OCI-LY1 (cell line): ENCODE results near the gene RANBP9.

Experiments used
- H2AFZ ChIP-seq: fragments of 200-600 bp; sonication (generic), shearing (Covaris generic); 2 replicates; pipeline ENCODE4 v1.6.0; 2014; ENCODE audit warnings: antibody characterized with exemption, mild to moderate bottlenecking, low read length
- H3F3A ChIP-seq: fragments of 200-600 bp; sonication (generic), shearing (Covaris generic); 2 replicates; pipeline ENCODE4 v1.6.0; 2014; ENCODE audit warnings: mild to moderate bottlenecking, antibody characterized with exemption, low read length, moderate library complexity; ENCODE audit not compliant: insufficient read depth
- H3K27ac ChIP-seq: fragments of 200-600 bp; sonication (generic); 2 replicates; pipeline ENCODE4 v1.5.1; 2014; ENCODE audit warnings: low read length, mixed run types, mild to moderate bottlenecking, low read depth; ENCODE audit not compliant: poor library complexity, severe bottlenecking
- H3K27me3 ChIP-seq: fragments of 200-600 bp; sonication (generic); 2 replicates; pipeline ENCODE4 v1.6.0; 2014; ENCODE audit warnings: antibody characterized with exemption, mild to moderate bottlenecking, low read length, moderate library complexity; ENCODE audit not compliant: insufficient read depth
- H3K36me3 ChIP-seq: fragments of 200-600 bp; sonication (generic); 2 replicates; pipeline ENCODE4 v1.6.1; 2014; ENCODE audit warnings: mild to moderate bottlenecking, antibody characterized with exemption, low read length, moderate library complexity, mixed read lengths; ENCODE audit not compliant: insufficient read depth
- H3K4me1 ChIP-seq: fragments of 200-600 bp; sonication (generic); 2 replicates; pipeline ENCODE4 v1.5.1; 2014; ENCODE audit warnings: mild to moderate bottlenecking, low read length, moderate library complexity; ENCODE audit not compliant: insufficient read depth, severe bottlenecking
- H3K4me2 ChIP-seq: fragments of 200-600 bp; sonication (generic), shearing (Covaris generic); 2 replicates; pipeline ENCODE4 v1.6.1; 2014; ENCODE audit warnings: low read length
- H3K4me3 ChIP-seq: fragments of 200-600 bp; sonication (generic); 2 replicates; pipeline ENCODE4 v1.5.1; 2014; ENCODE audit warnings: low read length, low read depth, mild to moderate bottlenecking, mixed read lengths; ENCODE audit not compliant: poor library complexity, severe bottlenecking
- H3K79me2 ChIP-seq: fragments of 200-600 bp; shearing (Covaris generic); 2 replicates; pipeline ENCODE4 v1.6.1; 2016; ENCODE audit warnings: mixed run types, low read length, mixed read lengths; ENCODE audit not compliant: insufficient read depth
- H3K9ac ChIP-seq: fragments of 200-600 bp; sonication (generic), shearing (Covaris generic); 2 replicates; pipeline ENCODE4 v1.6.1; 2014; ENCODE audit warnings: mild to moderate bottlenecking, low read length, mixed read lengths
- H3K9me2 ChIP-seq: fragments of 200-600 bp; sonication (generic), shearing (Covaris generic); 2 replicates; pipeline ENCODE4 v1.6.1; 2014; ENCODE audit warnings: low read depth, mild to moderate bottlenecking, low read length, mixed read lengths
- H3K9me3 ChIP-seq: fragments of 200-600 bp; shearing (Covaris generic); 2 replicates; pipeline ENCODE4 v1.6.1; 2014; ENCODE audit warnings: low read length, mixed read lengths
- H4K20me1 ChIP-seq: fragments of 200-600 bp; sonication (generic), shearing (Covaris generic); 2 replicates; pipeline ENCODE4 v1.6.0; 2016; ENCODE audit warnings: mild to moderate bottlenecking, low read length; ENCODE audit not compliant: insufficient read depth
- EZH2 ChIP-seq: fragments of 200-600 bp; sonication (generic), shearing (Covaris generic); IDR thresholded peaks from 2 replicates; pipeline ENCODE4 v1.8.0; 2017; ENCODE audit warnings: borderline replicate concordance, mixed run types, mild to moderate bottlenecking, antibody characterized with exemption, low read length, moderate library complexity, mixed read lengths
- TF ChIP-seq, protein P1 (sequence below): fragments of 200-600 bp; sonication (generic), shearing (Covaris generic); IDR thresholded peaks from 2 replicates; pipeline ENCODE4 v1.5.1; 2017; ENCODE audit warnings: mild to moderate bottlenecking, antibody characterized with exemption, low read length, moderate library complexity, mixed read lengths

RANBP9 gene

DNA sequence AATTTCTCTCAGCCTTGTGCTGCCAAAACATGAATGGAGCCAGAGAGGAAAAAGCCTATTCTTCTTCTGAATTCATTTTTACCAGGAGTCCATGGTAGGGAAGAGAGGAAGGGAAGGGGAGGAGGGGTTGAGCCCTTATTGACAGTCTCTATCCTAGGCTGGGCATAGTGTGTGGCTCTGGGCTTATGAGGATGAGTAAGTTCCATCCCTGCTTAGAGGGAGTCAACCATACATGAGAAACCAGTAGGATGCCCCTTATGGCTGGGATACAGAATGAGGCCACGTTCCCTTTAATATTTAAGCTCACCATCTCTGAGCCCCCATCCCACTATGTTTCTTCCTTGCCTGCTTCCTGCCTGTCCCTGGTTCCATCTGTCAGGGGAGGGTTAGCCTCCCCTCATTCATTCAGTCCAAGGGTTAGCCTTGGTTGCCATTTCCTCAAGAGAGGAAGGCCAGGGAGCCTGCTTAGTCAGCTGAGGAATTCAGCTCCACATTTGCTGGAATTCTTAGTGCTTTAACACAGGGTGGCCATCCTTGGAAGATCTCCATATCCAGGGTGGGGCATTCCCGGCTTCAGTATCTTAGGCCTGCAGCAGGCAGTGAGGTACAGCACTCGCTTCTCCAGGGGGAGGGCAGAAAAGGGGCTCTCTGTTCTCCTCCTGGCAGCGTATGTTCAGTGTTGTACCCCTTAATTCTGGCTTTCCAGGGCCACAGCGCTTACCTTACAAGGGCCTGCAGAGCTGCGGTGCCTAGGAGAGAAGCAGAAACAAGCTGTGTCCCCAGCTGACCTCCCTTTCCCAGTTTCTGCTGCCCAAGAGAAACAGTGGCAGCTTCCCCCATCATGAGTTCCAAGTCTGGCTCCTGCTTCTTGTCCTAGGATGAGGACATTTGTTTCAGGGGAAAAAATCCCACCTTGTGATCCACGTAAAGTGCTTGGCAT, 124.8 kb downstream of the RANBP9 start:
- TF ChIP-seq EZH2, result no peak
- TF ChIP-seq, protein P1, sequence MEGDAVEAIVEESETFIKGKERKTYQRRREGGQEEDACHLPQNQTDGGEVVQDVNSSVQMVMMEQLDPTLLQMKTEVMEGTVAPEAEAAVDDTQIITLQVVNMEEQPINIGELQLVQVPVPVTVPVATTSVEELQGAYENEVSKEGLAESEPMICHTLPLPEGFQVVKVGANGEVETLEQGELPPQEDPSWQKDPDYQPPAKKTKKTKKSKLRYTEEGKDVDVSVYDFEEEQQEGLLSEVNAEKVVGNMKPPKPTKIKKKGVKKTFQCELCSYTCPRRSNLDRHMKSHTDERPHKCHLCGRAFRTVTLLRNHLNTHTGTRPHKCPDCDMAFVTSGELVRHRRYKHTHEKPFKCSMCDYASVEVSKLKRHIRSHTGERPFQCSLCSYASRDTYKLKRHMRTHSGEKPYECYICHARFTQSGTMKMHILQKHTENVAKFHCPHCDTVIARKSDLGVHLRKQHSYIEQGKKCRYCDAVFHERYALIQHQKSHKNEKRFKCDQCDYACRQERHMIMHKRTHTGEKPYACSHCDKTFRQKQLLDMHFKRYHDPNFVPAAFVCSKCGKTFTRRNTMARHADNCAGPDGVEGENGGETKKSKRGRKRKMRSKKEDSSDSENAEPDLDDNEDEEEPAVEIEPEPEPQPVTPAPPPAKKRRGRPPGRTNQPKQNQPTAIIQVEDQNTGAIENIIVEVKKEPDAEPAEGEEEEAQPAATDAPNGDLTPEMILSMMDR, result no peak
- Histone ChIP-seq H3K27me3 (no peaks in the 10 kb centered on the region), H3K9me2 (no peaks in the 10 kb centered on the region), H3F3A (no peaks in the 10 kb centered on the region), H3K4me1 (no peaks in the 10 kb centered on the region), H4K20me1 (no peaks in the 10 kb centered on the region), H3K9me3 (no peaks in the 10 kb centered on the region), H3K4me3 (no peak overlapping the region), H3K27ac (no peak overlapping the region), H3K9ac (no peak overlapping the region), H3K36me3 (peaks cover 46% of the 10 kb centered on the region), H3K79me2 (no peaks in the 10 kb centered on the region), H3K4me2 (no peak overlapping the region), H2AFZ (no peak overlapping the region)

DNA sequence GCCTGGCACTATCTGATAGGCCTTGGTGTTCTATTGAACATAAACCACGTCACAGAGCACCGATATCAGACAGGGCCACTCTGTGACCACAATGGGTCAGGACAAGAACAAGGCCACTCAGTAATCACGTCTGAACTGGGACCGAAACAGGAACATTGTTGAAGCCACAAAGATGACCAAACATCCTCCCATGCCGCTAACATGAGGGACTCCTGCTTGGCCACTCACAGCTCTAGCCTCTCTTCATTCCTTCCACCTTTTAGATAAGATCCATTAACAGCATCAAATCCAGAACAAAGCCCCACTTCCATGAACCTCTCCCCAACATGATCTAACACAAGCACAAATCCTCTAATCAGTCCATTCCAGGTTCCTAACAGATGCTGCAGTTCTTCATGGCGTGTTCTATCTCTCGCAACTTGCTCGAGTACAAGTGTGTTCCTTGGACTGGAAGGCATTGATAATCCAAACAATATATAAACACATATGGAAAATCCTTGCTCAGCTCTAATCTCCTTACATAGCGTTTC, 129.9 kb downstream of the RANBP9 start:
- Histone ChIP-seq H3K79me2 (no peaks in the 10 kb centered on the region), H2AFZ (no peak overlapping the region), H3K9ac (no peak overlapping the region), H3K9me2 (no peaks in the 10 kb centered on the region), H3K27me3 (no peaks in the 10 kb centered on the region), H3F3A (no peaks in the 10 kb centered on the region), H3K27ac (no peak overlapping the region), H4K20me1 (no peaks in the 10 kb centered on the region), H3K4me2 (no peak overlapping the region), H3K4me1 (no peaks in the 10 kb centered on the region), H3K36me3 (peaks cover 35% of the 10 kb centered on the region), H3K4me3 (no peak overlapping the region), H3K9me3 (no peaks in the 10 kb centered on the region)
- TF ChIP-seq EZH2, result no peak
- TF ChIP-seq, protein P1, result no peak

DNA sequence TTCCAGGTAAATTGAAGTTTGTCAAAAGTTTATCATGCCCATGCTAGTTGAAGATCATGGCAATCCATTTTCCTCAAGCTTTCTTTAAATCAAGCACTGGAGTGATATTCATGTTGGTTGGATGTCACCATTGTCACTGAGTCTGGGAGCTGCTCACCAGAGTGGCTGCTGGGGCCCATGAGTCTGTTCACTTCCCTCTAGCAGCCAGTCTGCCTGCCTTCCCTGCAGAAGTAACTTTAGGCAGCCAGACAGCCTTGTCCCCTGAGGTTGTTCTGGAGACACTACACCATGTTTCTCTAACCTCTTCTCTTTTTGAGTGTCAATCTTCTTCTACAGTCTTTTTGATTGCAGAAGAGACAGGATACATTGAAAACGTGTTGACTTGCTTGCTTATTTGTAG, 131.7 kb downstream of the RANBP9 start:
- no peaks in the 10 kb centered on the region for H3K79me2 ChIP-seq
- H3K9ac ChIP-seq, result no peak overlapping the region
- no peaks in the 10 kb centered on the region for H3K9me3 ChIP-seq
- TF ChIP-seq, protein P1, result no peak
- TF ChIP-seq EZH2, result no peak
- no peaks in the 10 kb centered on the region for H3K27me3 ChIP-seq
- no peak overlapping the region for H3K27ac ChIP-seq
- no peaks in the 10 kb centered on the region for H3F3A ChIP-seq
- H3K36me3 ChIP-seq, result peaks cover 34% of the 10 kb centered on the region
- no peak overlapping the region for H3K4me3 ChIP-seq
- no peak overlapping the region for H3K4me2 ChIP-seq
- H3K4me1 ChIP-seq, result peaks cover 9% of the 10 kb centered on the region
- H4K20me1 ChIP-seq, result no peaks in the 10 kb centered on the region
- H2AFZ ChIP-seq, result no peak overlapping the region
- H3K9me2 ChIP-seq, result no peaks in the 10 kb centered on the region
